Measurements from ENCODE around the gene TCP11L1. TPM values are rescaled to one million over a fixed set of nuclear protein-coding genes. Genes with fewer than 3 reads are reported as not detected.
A peak's percentile ranks its signal among the peaks of the same experiment; 100 is the strongest.

The TCP11L1 gene
- total RNA-seq, 1 donor from 2014 or later: 42.0 TPM

DNA sequence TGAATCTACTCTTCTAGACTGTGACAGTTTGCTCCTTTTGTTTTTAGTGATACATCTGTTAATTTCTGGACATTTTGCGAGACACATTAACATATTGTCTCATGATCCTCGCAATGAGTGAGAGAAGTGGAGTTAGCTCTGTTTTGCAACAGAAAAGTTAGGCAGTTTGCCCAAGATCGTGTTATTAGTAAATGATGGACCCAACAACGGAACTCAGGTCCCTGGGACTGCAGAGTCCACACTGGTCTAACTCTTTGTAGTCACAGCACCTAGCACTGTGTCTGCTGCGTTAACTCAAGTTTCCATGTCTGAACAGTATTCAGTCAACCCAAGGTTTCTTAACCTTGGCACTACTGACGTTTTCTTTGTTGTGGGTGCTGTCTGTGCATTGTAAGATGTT lies 20.5 kb upstream of the TCP11L1 start:
- TF ChIP-seq CTCF (IDR thresholded peaks at IDR 0.05; ENCODE audit: partially characterized antibody, unreplicated experiment): no peak
- DNase-seq: no peak

DNA sequence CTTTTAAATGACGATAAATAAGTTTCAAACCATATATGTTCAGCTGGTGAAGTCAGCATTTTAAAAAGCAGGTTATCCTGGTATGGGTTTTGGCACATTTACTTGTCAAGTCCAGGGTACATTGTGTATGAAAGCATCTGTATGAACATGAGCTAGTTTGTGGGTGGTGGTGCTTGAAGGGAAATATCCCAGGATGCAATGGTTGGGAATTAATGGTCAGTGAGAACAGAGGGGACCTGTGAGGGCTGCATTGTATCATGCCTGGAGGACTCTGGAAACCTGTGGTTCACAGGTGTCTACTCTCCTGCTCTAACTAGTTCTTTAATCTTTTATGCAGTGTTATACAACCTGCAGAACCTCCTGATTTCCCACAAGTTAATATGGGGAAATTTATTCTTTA lies 17.9 kb upstream of the TCP11L1 start:
- Mint-ChIP-seq H3K4me3 (ENCODE audit: unreplicated experiment) (no peak overlapping the region), H3K36me3 (ENCODE audit: unreplicated experiment) (no peaks in the 10 kb centered on the region), H3K27ac (ENCODE audit: unreplicated experiment) (no peak overlapping the region), H3K4me1 (ENCODE audit: low read depth, unreplicated experiment) (peaks cover 11% of the 10 kb centered on the region), H3K27me3 (ENCODE audit: unreplicated experiment) (no peaks in the 10 kb centered on the region), H3K9me3 (ENCODE audit: unreplicated experiment) (peaks cover 1% of the 10 kb centered on the region)
- no peak for TF ChIP-seq CTCF (IDR thresholded peaks at IDR 0.05; ENCODE audit: partially characterized antibody, unreplicated experiment)
- DNase-seq: no peak

More for the DNA sequence above, 20.5 kb upstream of the TCP11L1 start:
- Mint-ChIP-seq H3K36me3 (ENCODE audit: unreplicated experiment) (no peaks in the 10 kb centered on the region), H3K27ac (ENCODE audit: unreplicated experiment) (no peak overlapping the region), H3K4me1 (ENCODE audit: low read depth, unreplicated experiment) (peaks cover 10% of the 10 kb centered on the region), H3K4me3 (ENCODE audit: unreplicated experiment) (peak overlapping the region; percentile 14), H3K9me3 (ENCODE audit: unreplicated experiment) (peaks cover 13% of the 10 kb centered on the region), H3K27me3 (ENCODE audit: unreplicated experiment) (peaks cover 6% of the 10 kb centered on the region)

DNA sequence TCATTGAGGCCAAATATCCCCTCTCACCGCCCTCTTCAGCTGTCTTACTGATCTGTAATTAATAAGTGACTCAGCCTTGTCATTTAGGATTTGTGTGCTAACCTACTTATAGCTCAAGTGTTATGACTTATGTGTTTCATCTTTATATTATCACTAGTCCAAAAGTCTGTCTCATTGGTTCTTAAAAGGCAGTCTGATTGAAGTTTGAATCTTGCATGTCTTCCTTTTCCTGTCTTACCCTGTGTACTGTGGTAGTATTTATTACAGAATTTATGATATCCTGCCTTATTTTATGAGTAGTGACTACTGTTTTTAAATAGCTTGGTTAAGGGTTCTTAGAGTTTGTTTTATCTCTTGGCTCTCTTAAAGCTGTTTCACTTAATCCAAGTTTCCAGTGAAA lies 17.4 kb upstream of the TCP11L1 start:
- no peak overlapping the region for H3K4me3 Mint-ChIP-seq (ENCODE audit: unreplicated experiment)
- TF ChIP-seq CTCF (IDR thresholded peaks at IDR 0.05; ENCODE audit: partially characterized antibody, unreplicated experiment): no peak
- no peaks in the 10 kb centered on the region for H3K27me3 Mint-ChIP-seq (ENCODE audit: unreplicated experiment)
- no peaks in the 10 kb centered on the region for H3K9me3 Mint-ChIP-seq (ENCODE audit: unreplicated experiment)
- no peaks in the 10 kb centered on the region for H3K36me3 Mint-ChIP-seq (ENCODE audit: unreplicated experiment)
- no peak overlapping the region for H3K27ac Mint-ChIP-seq (ENCODE audit: unreplicated experiment)
- no peak for DNase-seq
- peaks cover 11% of the 10 kb centered on the region for H3K4me1 Mint-ChIP-seq (ENCODE audit: low read depth, unreplicated experiment)

DNA sequence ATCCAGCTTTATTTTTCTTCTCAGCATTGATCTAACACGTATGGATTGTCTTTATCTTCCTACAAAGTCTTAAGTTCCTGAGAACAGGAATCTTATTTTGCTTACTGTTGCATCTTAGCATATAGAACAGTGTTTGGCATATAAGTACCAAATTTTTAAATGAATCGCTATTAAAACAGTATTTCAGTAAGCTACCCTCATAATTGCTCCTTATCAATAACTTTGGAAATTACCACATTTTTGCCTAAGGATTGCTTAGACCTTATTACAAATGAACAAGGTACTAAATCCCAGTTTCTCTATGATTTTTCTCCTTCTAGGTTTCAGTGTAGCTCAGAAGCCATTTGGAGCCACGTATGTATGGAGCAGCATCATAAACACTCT lies 14.0 kb upstream of the TCP11L1 start:
- no peak overlapping the region for H3K27ac Mint-ChIP-seq (ENCODE audit: unreplicated experiment)

DNA sequence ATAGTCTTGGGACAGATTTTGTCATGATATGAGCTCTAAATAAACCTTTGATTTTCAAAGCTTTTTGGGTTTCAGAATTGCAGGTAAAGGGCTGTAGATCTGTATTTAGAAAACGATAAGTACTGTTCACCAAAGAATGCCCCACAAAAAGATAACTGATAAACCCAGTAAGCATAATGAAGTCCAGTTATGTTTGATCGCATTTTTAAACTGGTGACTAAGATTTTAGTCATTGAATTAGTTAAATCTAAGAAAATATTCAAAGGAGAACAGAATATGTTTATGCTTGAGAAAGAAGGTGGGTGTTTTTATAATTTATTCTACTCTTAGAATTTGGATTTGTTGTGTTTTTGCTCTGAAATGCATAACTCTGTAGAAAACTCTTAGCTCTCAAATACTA lies 12.1 kb upstream of the TCP11L1 start:
- Mint-ChIP-seq H3K27me3 (ENCODE audit: unreplicated experiment) (no peaks in the 10 kb centered on the region), H3K4me3 (ENCODE audit: unreplicated experiment) (no peak overlapping the region), H3K4me1 (ENCODE audit: low read depth, unreplicated experiment) (peaks cover 3% of the 10 kb centered on the region), H3K36me3 (ENCODE audit: unreplicated experiment) (no peaks in the 10 kb centered on the region), H3K9me3 (ENCODE audit: unreplicated experiment) (no peaks in the 10 kb centered on the region), H3K27ac (ENCODE audit: unreplicated experiment) (no peak overlapping the region)
- no peak for TF ChIP-seq CTCF (IDR thresholded peaks at IDR 0.05; ENCODE audit: partially characterized antibody, unreplicated experiment)
- DNase-seq: no peak

More for the DNA sequence above, 14.0 kb upstream of the TCP11L1 start:
- H3K9me3 Mint-ChIP-seq (ENCODE audit: unreplicated experiment): no peaks in the 10 kb centered on the region
- no peak for DNase-seq
- no peak overlapping the region for H3K4me3 Mint-ChIP-seq (ENCODE audit: unreplicated experiment)
- no peaks in the 10 kb centered on the region for H3K27me3 Mint-ChIP-seq (ENCODE audit: unreplicated experiment)
- no peaks in the 10 kb centered on the region for H3K36me3 Mint-ChIP-seq (ENCODE audit: unreplicated experiment)
- H3K4me1 Mint-ChIP-seq (ENCODE audit: low read depth, unreplicated experiment): peaks cover 3% of the 10 kb centered on the region
- TF ChIP-seq CTCF (IDR thresholded peaks at IDR 0.05; ENCODE audit: partially characterized antibody, unreplicated experiment): no peak

All from glutamatergic neuron (in vitro differentiated cells).